Endodermal cell (in vitro differentiated cells): ENCODE results near the gene KIAA0513. TPM values are rescaled to one million over a fixed set of nuclear protein-coding genes. Genes with fewer than 3 reads are reported as not detected.

Source experiments
- DNase-seq: peaks from one replicate; pipeline ENCODE4 v3.0.0-alpha.2; 2017
- H3K27ac ChIP-seq: 2 replicates; pipeline ENCODE4 v1.5.1; 2013; ENCODE audit warnings: mild to moderate bottlenecking, low read depth, low read length, moderate library complexity
- H3K27me3 ChIP-seq: 2 replicates; pipeline ENCODE4 v1.6.1; 2013; ENCODE audit warnings: mild to moderate bottlenecking, low read length, moderate library complexity; ENCODE audit not compliant: insufficient read depth, control insufficient read depth, poor library complexity, severe bottlenecking
- H3K36me3 ChIP-seq: 2 replicates; pipeline ENCODE4 v1.7.0; 2013; ENCODE audit warnings: mild to moderate bottlenecking, low read length, moderate library complexity; ENCODE audit not compliant: control insufficient read depth, insufficient read depth
- H3K4me1 ChIP-seq: one replicate; pipeline ENCODE4 v1.7.0; 2013; ENCODE audit warnings: low read length; ENCODE audit not compliant: control insufficient read depth, insufficient read depth
- H3K4me3 ChIP-seq: 2 replicates; pipeline ENCODE4 v1.5.1; 2013; ENCODE audit warnings: mild to moderate bottlenecking, low read length, moderate library complexity
- H3K9ac ChIP-seq: 2 replicates; pipeline ENCODE4 v1.6.1; 2013; ENCODE audit warnings: mild to moderate bottlenecking, low read length, moderate library complexity; ENCODE audit not compliant: poor library complexity, severe bottlenecking; ENCODE audit errors: extremely low read depth
- H3K9me3 ChIP-seq: 2 replicates; pipeline ENCODE4 v1.6.1; 2013; ENCODE audit warnings: mild to moderate bottlenecking, low read length, moderate library complexity; ENCODE audit not compliant: control insufficient read depth
- H3K27ac Mint-ChIP-seq: 2 replicates; pipeline ENCODE4 v1.8.0; 2020; ENCODE audit warnings: mixed read lengths
- H3K27me3 Mint-ChIP-seq: 2 replicates; pipeline ENCODE4 v1.8.0; 2021; ENCODE audit warnings: mild to moderate bottlenecking, mixed read lengths; ENCODE audit not compliant: insufficient read depth
- H3K36me3 Mint-ChIP-seq: 2 replicates; pipeline ENCODE4 v1.8.0; 2020; ENCODE audit warnings: low read depth, mixed read lengths
- H3K4me1 Mint-ChIP-seq: 2 replicates; pipeline ENCODE4 v1.8.0; 2020; ENCODE audit warnings: mixed read lengths
- H3K4me3 Mint-ChIP-seq: 2 replicates; pipeline ENCODE4 v1.8.0; 2020; ENCODE audit warnings: mild to moderate bottlenecking, moderate library complexity, mixed read lengths
- H3K9me3 Mint-ChIP-seq: 2 replicates; pipeline ENCODE4 v1.8.0; 2020; ENCODE audit warnings: mild to moderate bottlenecking, mixed read lengths
- WGBS, 2 experiments: methylation state at CpG; one replicate each; pipeline versions ENCODE4 v1.1.5 to v1.1.7; 2013; ENCODE audit warnings: missing lambda C conversion rate in 2 of 2, mixed read lengths in 1 of 2; ENCODE audit not compliant: insufficient coverage in 1 of 2, insufficient read length in 1 of 2; 5-methylcytosine and 5-hydroxymethylcytosine counted together
- total RNA-seq, 2 donors: library from RNA; stranded (reverse); fragmentation: NEBNext Ultra II Directional in 1 of 2; extraction: Animal tissue kit (Norgen Biotek cat#: 25700) in 1 of 2; gene quantifications; 2 replicates in 1 of 2; 3 replicates in 1 of 2; pipeline ENCODE4 v1.2.1, GENCODE V29; 2021
- TF ChIP-seq, protein P1 (sequence below): fragments of 200-600 bp; sonication (generic); conservative IDR thresholded peaks from 2 replicates; pipeline ENCODE4 v1.5.0; 2021; ENCODE audit warnings: antibody characterized with exemption, mild to moderate bottlenecking

The KIAA0513 gene
- total RNA-seq, 2 donors from 2014 or later, result 9.2 to 16.0 TPM

DNA sequence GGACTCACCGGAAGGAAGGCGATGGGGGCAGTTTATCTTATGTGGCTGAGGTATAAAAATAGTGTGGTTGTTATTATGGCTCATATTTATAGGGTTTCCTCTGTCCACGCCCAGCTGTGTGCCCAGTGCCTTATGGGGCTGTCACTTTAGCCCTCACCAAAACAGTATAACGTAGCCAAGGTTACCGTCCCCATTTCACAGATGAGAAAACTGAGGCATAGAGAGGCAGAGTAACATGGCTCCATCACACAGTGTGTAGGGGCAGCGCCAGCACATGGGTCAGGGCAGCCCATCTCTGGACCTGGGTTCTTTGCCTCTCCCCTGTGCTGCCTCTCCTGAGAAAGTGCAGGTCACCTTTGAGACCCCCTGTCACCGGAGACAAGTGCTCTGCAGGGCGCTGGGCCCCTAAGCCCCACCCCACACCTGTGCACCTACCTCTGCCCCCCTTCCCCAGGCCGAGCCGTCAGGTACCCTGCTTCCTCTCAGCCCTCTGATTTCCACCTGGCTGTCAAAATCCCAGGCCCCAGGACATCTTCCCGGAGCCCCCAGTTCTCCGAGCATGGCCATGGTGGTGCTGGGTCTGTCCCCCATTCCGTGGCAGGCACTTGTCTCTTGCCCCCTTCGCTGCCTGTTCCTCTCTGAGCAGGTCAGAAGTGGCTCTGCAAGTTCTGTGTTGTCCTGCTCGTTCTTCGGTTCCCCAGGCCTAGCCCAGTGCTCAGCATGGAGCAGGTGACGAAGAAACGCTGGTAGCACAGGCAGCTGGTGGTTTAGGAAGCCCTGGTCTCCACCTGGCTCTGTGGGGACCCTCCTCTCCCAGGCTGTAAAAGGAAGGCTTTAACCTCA lies 7.2 kb downstream of the KIAA0513 start:
- H3K9me3 ChIP-seq, result no peaks in the 10 kb centered on the region
- no peak overlapping the region for H3K27ac ChIP-seq
- no peaks in the 10 kb centered on the region for H3K36me3 ChIP-seq
- H3K9ac ChIP-seq, result no peak overlapping the region
- no peak for DNase-seq
- H3K4me1 ChIP-seq, result no peaks in the 10 kb centered on the region
- TF ChIP-seq, protein P1, sequence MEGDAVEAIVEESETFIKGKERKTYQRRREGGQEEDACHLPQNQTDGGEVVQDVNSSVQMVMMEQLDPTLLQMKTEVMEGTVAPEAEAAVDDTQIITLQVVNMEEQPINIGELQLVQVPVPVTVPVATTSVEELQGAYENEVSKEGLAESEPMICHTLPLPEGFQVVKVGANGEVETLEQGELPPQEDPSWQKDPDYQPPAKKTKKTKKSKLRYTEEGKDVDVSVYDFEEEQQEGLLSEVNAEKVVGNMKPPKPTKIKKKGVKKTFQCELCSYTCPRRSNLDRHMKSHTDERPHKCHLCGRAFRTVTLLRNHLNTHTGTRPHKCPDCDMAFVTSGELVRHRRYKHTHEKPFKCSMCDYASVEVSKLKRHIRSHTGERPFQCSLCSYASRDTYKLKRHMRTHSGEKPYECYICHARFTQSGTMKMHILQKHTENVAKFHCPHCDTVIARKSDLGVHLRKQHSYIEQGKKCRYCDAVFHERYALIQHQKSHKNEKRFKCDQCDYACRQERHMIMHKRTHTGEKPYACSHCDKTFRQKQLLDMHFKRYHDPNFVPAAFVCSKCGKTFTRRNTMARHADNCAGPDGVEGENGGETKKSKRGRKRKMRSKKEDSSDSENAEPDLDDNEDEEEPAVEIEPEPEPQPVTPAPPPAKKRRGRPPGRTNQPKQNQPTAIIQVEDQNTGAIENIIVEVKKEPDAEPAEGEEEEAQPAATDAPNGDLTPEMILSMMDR, result no peak
- WGBS, 2 experiments, result 89 to 90% methylated on average over 9 to 18 of the region's 18 CpGs
- Mint-ChIP-seq H3K4me1 (no peaks in the 10 kb centered on the region), H3K9me3 (no peaks in the 10 kb centered on the region), H3K36me3 (peaks cover 5% of the 10 kb centered on the region), H3K27ac (no peak overlapping the region), H3K4me3 (no peak overlapping the region), H3K27me3 (peaks cover 4% of the 10 kb centered on the region)
- no peaks in the 10 kb centered on the region for H3K27me3 ChIP-seq
- no peak overlapping the region for H3K4me3 ChIP-seq

DNA sequence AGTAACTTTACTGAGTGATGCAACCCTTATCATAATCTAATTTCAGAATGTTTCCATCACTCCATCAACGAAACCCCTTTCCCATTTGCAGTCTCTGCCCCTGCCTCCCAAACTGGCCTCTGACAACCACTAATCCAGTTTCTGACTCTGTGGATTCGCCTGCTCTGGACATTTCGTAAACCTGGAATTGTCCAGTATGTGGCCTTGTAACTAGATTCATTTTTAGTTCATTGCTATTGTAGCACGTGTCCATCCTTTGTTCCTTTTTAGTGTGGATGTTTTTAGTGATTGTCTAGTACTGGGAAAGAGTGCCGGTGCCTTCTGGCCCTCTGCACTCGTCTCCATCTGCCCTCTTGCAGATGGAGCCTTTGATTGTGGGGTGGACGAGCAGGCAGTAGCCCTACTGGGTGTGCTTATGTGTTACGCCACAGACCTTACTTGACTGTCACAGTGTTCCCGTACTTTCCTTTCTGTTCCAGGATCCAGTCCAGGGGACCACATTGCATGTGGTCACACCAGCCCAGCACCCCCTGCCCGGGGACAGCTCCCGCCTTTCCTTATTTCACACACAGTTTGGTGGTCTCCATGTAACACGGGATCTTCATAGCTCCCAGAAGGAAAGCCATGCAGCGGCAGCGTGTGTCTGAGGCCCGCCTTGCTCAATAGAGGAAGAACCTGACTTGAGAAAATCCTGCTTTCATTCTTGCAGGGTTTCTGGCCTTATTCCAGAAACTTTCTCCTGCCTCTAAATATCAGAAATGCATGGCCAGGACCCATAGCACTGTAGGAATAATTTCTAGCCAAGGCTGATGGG lies 8.8 kb downstream of the KIAA0513 start:
- H3K4me1 Mint-ChIP-seq, result no peaks in the 10 kb centered on the region
- Histone ChIP-seq H3K9ac (no peak overlapping the region), H3K4me3 (no peak overlapping the region), H3K36me3 (no peaks in the 10 kb centered on the region), H3K9me3 (no peaks in the 10 kb centered on the region), H3K27ac (no peak overlapping the region), H3K27me3 (no peaks in the 10 kb centered on the region), H3K4me1 (no peaks in the 10 kb centered on the region)
- no peaks in the 10 kb centered on the region for H3K9me3 Mint-ChIP-seq
- H3K27ac Mint-ChIP-seq, result no peak overlapping the region
- H3K27me3 Mint-ChIP-seq, result peaks cover 2% of the 10 kb centered on the region
- TF ChIP-seq, protein P1, result no peak
- DNase-seq, result no peak
- 94% methylated on average over 11 to 15 of the region's 15 CpGs for WGBS, 2 experiments
- no peak overlapping the region for H3K4me3 Mint-ChIP-seq
- H3K36me3 Mint-ChIP-seq, result peaks cover 5% of the 10 kb centered on the region

GRCh38 chr16:85037050-85037410 lies 9.4 kb downstream of the KIAA0513 start:
- Mint-ChIP-seq H3K27ac (no peak overlapping the region), H3K9me3 (no peaks in the 10 kb centered on the region), H3K4me3 (no peak overlapping the region), H3K36me3 (peaks cover 2% of the 10 kb centered on the region), H3K4me1 (no peaks in the 10 kb centered on the region), H3K27me3 (no peaks in the 10 kb centered on the region)
- WGBS, 2 experiments, result 91 to 92% methylated on average over 7 of the region's 7 CpGs
- H3K4me3 ChIP-seq, result no peak overlapping the region
- no peaks in the 10 kb centered on the region for H3K27me3 ChIP-seq
- no peak overlapping the region for H3K27ac ChIP-seq
- no peaks in the 10 kb centered on the region for H3K4me1 ChIP-seq
- no peaks in the 10 kb centered on the region for H3K9me3 ChIP-seq
- no peaks in the 10 kb centered on the region for H3K36me3 ChIP-seq
- TF ChIP-seq, protein P1, result no peak
- no peak for DNase-seq
- no peak overlapping the region for H3K9ac ChIP-seq
